GM23338 (cell line): Measurements from ENCODE around the gene ATF7. TPM values are rescaled to one million over a fixed set of nuclear protein-coding genes. Genes with fewer than 3 reads are reported as not detected.

ENCODE experiments used
- ATAC-seq: fragments of 200-7000 bp; cut with Tn5 transposase; 3 replicates; pipeline ENCODE4 v1.9.1; 2020
- DNase-seq: peaks from one replicate; pipeline ENCODE4 v3.0.0-alpha.2; 2015; ENCODE audit warnings: low spot score
- H2AFZ ChIP-seq: fragments of 200-600 bp; sonication (generic); 2 replicates; pipeline ENCODE4 v1.8.0; 2016; ENCODE audit warnings: antibody characterized with exemption, mild to moderate bottlenecking, moderate library complexity
- H3F3A ChIP-seq: fragments of 200-600 bp; sonication (generic); replicated peaks from 2 replicates; pipeline ENCODE4 v1.8.0; 2017; ENCODE audit warnings: antibody characterized with exemption, mixed run types, low read depth
- H3K27ac ChIP-seq: fragments of 200-600 bp; sonication (generic); 2 replicates; pipeline ENCODE4 v1.6.1; 2016; ENCODE audit warnings: low read depth
- H3K27me3 ChIP-seq: fragments of 200-600 bp; sonication (generic); 2 replicates; pipeline ENCODE4 v1.8.0; 2016; ENCODE audit warnings: mild to moderate bottlenecking, mixed run types, moderate library complexity; ENCODE audit not compliant: insufficient read depth
- H3K36me3 ChIP-seq: fragments of 200-600 bp; sonication (generic); 2 replicates; pipeline ENCODE4 v1.8.0; 2016; ENCODE audit warnings: mild to moderate bottlenecking; ENCODE audit not compliant: insufficient read depth
- H3K4me1 ChIP-seq: fragments of 200-600 bp; sonication (generic); 2 replicates; pipeline ENCODE4 v1.8.0; 2016; ENCODE audit warnings: mild to moderate bottlenecking, moderate library complexity; ENCODE audit not compliant: insufficient read depth
- H3K4me2 ChIP-seq: fragments of 200-600 bp; sonication (generic); 2 replicates; pipeline ENCODE4 v1.7.1; 2017; ENCODE audit warnings: mixed run types
- H3K4me3 ChIP-seq: fragments of 200-600 bp; sonication (generic); 2 replicates; pipeline ENCODE4 v1.6.1; 2016; ENCODE audit warnings: mixed run types
- H3K79me2 ChIP-seq: fragments of 200-600 bp; sonication (generic); replicated peaks from 2 replicates; pipeline ENCODE4 v1.8.0; 2017; ENCODE audit warnings: mild to moderate bottlenecking; ENCODE audit not compliant: insufficient read depth
- H3K9me2 ChIP-seq: fragments of 200-600 bp; sonication (generic); 2 replicates; pipeline ENCODE4 v1.8.0; 2017; ENCODE audit not compliant: insufficient read depth
- H4K20me1 ChIP-seq: fragments of 200-600 bp; sonication (generic); replicated peaks from 2 replicates; pipeline ENCODE4 v1.8.0; 2017; ENCODE audit warnings: mild to moderate bottlenecking; ENCODE audit not compliant: insufficient read depth
- H3K27ac Mint-ChIP-seq: 2 replicates; pipeline ENCODE4 v1.8.0; 2020; ENCODE audit warnings: inconsistent platforms, mild to moderate bottlenecking, moderate library complexity, mixed read lengths
- H3K27me3 Mint-ChIP-seq: 3 replicates; pipeline ENCODE4 v1.8.0; 2022; ENCODE audit warnings: low read depth, mild to moderate bottlenecking, moderate library complexity, mixed read lengths, inconsistent platforms; ENCODE audit not compliant: insufficient read depth, poor library complexity
- H3K36me3 Mint-ChIP-seq: 3 replicates; pipeline ENCODE4 v1.8.0; 2021; ENCODE audit warnings: low read depth, mild to moderate bottlenecking, inconsistent platforms, moderate library complexity, mixed read lengths
- H3K4me1 Mint-ChIP-seq: 3 replicates; pipeline ENCODE4 v1.8.0; 2020; ENCODE audit warnings: mild to moderate bottlenecking, inconsistent platforms, mixed read lengths
- H3K4me3 Mint-ChIP-seq: 3 replicates; pipeline ENCODE4 v1.8.0; 2021; ENCODE audit warnings: moderate library complexity, mild to moderate bottlenecking, inconsistent platforms, mixed read lengths
- H3K9me3 Mint-ChIP-seq: 3 replicates; pipeline ENCODE4 v1.8.0; 2020; ENCODE audit warnings: moderate library complexity, mild to moderate bottlenecking, inconsistent platforms, mixed read lengths
- EZH2 ChIP-seq: fragments of 200-600 bp; sonication (generic); IDR thresholded peaks from one replicate; pipeline ENCODE4 v1.8.0; 2017; ENCODE audit warnings: antibody characterized with exemption, mild to moderate bottlenecking, low read depth; ENCODE audit not compliant: unreplicated experiment
- JUNB ChIP-seq: IDR thresholded peaks from one replicate; pipeline ENCODE4 v1.6.1; 2016; ENCODE audit warnings: antibody characterized with exemption; ENCODE audit not compliant: unreplicated experiment
- NANOG ChIP-seq: IDR thresholded peaks from 2 replicates; pipeline ENCODE4 v1.6.1; 2016; ENCODE audit warnings: antibody characterized with exemption, borderline replicate concordance
- STAT1 ChIP-seq: IDR thresholded peaks from one replicate; pipeline ENCODE4 v1.6.1; 2016; ENCODE audit warnings: antibody characterized with exemption; ENCODE audit not compliant: unreplicated experiment
- ZNF114 ChIP-seq: fragments of 250-450 bp; sonication (Bioruptor Pico); IDR thresholded peaks from 2 replicates; pipeline ENCODE4 v1.5.0; 2020; ENCODE audit warnings: mild to moderate bottlenecking, moderate library complexity
- ZNF331 ChIP-seq: fragments of 250-450 bp; sonication (Bioruptor Pico); IDR thresholded peaks from 2 replicates; pipeline ENCODE4 v1.5.0; 2020; ENCODE audit warnings: low read depth, mild to moderate bottlenecking, moderate library complexity
- polyA plus RNA-seq: library from polyadenylated mRNA; unstranded; fragments of >200 nt; fragmentation: Nextera tagmentation; extraction: Ambion mirVana; gene quantifications from 2 replicates; pipeline ENCODE4 v1.2.1, GENCODE V29; 2016
- total RNA-seq: library from RNA; depleted of rRNA; stranded (reverse); fragments of >200 nt; shearing (Covaris generic); gene quantifications from 2 replicates; pipeline ENCODE4 v1.2.3, GENCODE V29; 2014
- TF ChIP-seq, protein P1 (sequence below): fragments of 250-450 bp; sonication (Bioruptor Pico); IDR thresholded peaks from 2 replicates; pipeline ENCODE4 v1.5.0; 2020; ENCODE audit warnings: mild to moderate bottlenecking, moderate library complexity
- TF ChIP-seq, protein P2 (sequence below), 2 experiments: fragments of 200-600 bp in 1 of 2; sonication (generic) in 1 of 2; conservative IDR thresholded peaks; 2 replicates each; pipeline versions ENCODE4 v1.5.1 to v1.6.1; 2016 to 2017; ENCODE audit warnings: antibody characterized with exemption in 2 of 2, low read depth in 2 of 2, mild to moderate bottlenecking in 2 of 2, moderate library complexity in 1 of 2

The ATF7 gene
- total and polyA plus RNA-seq, 2 experiments from 2014 or later = 13.9 to 16.3 TPM

DNA sequence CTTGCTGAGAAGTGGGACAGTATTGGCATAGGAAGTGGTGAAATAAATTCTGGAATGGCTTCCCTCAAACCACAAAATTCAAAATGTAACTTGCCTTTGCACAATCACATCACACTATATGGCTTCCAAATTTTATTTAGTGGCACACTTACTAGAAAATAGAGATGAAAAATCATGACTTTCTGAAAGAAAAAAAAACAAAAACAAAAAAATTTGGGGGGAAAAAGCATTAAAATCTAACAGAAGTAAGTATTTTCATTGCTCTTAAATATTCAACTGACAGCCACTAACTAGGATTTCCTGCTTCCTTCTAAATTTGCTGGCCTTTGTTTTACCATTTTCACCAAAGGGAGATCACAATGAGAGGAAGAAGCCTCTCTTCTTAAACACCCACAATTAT, 23.0 kb downstream of the ATF7 start (continued):
- TF ChIP-seq, protein P1, sequence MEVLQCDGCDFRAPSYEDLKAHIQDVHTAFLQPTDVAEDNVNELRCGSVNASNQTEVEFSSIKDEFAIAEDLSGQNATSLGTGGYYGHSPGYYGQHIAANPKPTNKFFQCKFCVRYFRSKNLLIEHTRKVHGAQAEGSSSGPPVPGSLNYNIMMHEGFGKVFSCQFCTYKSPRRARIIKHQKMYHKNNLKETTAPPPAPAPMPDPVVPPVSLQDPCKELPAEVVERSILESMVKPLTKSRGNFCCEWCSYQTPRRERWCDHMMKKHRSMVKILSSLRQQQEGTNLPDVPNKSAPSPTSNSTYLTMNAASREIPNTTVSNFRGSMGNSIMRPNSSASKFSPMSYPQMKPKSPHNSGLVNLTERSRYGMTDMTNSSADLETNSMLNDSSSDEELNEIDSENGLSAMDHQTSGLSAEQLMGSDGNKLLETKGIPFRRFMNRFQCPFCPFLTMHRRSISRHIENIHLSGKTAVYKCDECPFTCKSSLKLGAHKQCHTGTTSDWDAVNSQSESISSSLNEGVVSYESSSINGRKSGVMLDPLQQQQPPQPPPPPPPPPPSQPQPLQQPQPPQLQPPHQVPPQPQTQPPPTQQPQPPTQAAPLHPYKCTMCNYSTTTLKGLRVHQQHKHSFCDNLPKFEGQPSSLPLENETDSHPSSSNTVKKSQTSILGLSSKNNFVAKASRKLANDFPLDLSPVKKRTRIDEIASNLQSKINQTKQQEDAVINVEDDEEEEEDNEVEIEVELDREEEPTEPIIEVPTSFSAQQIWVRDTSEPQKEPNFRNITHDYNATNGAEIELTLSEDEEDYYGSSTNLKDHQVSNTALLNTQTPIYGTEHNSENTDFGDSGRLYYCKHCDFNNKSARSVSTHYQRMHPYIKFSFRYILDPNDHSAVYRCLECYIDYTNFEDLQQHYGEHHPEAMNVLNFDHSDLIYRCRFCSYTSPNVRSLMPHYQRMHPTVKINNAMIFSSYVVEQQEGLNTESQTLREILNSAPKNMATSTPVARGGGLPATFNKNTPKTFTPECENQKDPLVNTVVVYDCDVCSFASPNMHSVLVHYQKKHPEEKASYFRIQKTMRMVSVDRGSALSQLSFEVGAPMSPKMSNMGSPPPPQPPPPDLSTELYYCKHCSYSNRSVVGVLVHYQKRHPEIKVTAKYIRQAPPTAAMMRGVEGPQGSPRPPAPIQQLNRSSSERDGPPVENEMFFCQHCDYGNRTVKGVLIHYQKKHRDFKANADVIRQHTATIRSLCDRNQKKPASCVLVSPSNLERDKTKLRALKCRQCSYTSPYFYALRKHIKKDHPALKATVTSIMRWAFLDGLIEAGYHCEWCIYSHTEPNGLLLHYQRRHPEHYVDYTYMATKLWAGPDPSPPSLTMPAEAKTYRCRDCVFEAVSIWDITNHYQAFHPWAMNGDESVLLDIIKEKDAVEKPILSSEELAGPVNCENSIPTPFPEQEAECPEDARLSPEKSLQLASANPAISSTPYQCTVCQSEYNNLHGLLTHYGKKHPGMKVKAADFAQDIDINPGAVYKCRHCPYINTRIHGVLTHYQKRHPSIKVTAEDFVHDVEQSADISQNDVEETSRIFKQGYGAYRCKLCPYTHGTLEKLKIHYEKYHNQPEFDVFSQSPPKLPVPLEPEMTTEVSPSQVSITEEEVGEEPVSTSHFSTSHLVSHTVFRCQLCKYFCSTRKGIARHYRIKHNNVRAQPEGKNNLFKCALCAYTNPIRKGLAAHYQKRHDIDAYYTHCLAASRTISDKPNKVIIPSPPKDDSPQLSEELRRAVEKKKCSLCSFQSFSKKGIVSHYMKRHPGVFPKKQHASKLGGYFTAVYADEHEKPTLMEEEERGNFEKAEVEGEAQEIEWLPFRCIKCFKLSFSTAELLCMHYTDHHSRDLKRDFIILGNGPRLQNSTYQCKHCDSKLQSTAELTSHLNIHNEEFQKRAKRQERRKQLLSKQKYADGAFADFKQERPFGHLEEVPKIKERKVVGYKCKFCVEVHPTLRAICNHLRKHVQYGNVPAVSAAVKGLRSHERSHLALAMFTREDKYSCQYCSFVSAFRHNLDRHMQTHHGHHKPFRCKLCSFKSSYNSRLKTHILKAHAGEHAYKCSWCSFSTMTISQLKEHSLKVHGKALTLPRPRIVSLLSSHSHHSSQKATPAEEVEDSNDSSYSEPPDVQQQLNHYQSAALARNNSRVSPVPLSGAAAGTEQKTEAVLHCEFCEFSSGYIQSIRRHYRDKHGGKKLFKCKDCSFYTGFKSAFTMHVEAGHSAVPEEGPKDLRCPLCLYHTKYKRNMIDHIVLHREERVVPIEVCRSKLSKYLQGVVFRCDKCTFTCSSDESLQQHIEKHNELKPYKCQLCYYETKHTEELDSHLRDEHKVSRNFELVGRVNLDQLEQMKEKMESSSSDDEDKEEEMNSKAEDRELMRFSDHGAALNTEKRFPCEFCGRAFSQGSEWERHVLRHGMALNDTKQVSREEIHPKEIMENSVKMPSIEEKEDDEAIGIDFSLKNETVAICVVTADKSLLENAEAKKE (CRISPR knock-in tag) = no peak
- TF ChIP-seq JUNB = no peak
- TF ChIP-seq NANOG = no peak
- TF ChIP-seq EZH2 = no peak
- no peak for TF ChIP-seq STAT1
- TF ChIP-seq, protein P2, sequence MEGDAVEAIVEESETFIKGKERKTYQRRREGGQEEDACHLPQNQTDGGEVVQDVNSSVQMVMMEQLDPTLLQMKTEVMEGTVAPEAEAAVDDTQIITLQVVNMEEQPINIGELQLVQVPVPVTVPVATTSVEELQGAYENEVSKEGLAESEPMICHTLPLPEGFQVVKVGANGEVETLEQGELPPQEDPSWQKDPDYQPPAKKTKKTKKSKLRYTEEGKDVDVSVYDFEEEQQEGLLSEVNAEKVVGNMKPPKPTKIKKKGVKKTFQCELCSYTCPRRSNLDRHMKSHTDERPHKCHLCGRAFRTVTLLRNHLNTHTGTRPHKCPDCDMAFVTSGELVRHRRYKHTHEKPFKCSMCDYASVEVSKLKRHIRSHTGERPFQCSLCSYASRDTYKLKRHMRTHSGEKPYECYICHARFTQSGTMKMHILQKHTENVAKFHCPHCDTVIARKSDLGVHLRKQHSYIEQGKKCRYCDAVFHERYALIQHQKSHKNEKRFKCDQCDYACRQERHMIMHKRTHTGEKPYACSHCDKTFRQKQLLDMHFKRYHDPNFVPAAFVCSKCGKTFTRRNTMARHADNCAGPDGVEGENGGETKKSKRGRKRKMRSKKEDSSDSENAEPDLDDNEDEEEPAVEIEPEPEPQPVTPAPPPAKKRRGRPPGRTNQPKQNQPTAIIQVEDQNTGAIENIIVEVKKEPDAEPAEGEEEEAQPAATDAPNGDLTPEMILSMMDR (conservative IDR thresholded peaks at IDR 0.05; ENCODE audit: low read depth in 2 of 2) = no peak

DNA sequence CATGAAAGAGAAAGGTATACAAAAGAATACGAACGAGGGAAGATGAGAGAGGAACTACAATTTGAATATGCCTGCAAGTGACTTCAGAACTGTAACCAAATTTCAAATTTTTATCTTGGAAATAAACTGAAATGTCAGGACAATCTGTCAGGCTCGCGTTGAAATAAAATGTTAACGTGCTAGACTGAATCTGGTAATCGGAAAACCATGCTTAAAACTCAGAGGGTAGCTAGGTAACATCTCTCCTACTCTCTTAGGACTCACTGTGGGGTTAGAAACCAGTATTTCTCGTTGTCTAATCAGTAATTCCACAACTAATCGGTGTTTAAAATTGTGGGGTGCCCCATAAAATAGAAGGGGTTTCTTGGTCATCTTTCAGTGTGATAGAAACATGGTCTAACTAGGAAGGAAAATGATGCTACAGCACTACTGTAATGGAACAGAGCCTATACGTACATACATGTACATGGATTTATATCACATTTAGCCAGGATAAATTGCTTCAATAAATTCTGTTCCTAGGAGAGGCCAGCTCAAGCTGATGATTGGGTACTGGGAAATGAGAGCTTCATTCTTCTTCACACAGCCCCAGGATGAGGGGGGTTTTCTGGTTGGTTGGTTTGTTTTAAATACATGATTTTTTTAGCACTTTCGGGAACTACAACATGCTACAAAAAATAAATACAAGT, 23.9 kb downstream of the ATF7 start:
- Histone ChIP-seq H2AFZ (no peak overlapping the region), H3K36me3 (no peaks in the 10 kb centered on the region), H3F3A (no peaks in the 10 kb centered on the region), H3K27ac (no peak overlapping the region), H3K4me2 (no peak overlapping the region), H3K27me3 (no peaks in the 10 kb centered on the region), H3K9me2 (no peaks in the 10 kb centered on the region), H4K20me1 (no peaks in the 10 kb centered on the region), H3K79me2 (no peaks in the 10 kb centered on the region), H3K4me3 (no peak overlapping the region), H3K4me1 (peaks cover 30% of the 10 kb centered on the region)
- ATAC-seq = no peak
- Mint-ChIP-seq H3K4me3 (no peak overlapping the region), H3K27me3 (peaks cover 7% of the 10 kb centered on the region), H3K27ac (peak overlapping the region; percentile 51; the same call in 1 of the 2 replicates), H3K4me1 (peaks cover 31% of the 10 kb centered on the region), H3K36me3 (no peaks in the 10 kb centered on the region), H3K9me3 (no peaks in the 10 kb centered on the region)
- no peak for DNase-seq
- TF ChIP-seq EZH2 (no peak), ZNF331 (no peak), ZNF114 (CRISPR knock-in tag) (no peak)
- TF ChIP-seq, protein P2 (conservative IDR thresholded peaks at IDR 0.05; ENCODE audit: low read depth in 2 of 2) = no peak
